GM12891 (cell line): Measurements from ENCODE around the gene RUVBL1.

Source experiments
- PAX5 ChIP-seq: IDR thresholded peaks from 2 replicates; pipeline ENCODE4 v1.6.1; 2011; ENCODE audit warnings: low read length, moderate library complexity, mild to moderate bottlenecking; ENCODE audit not compliant: insufficient read depth, severe bottlenecking
- POLR2A ChIP-seq: IDR thresholded peaks from 2 replicates; pipeline ENCODE4 v1.6.1; 2011; ENCODE audit warnings: low read depth, low read length, control low read depth
- POLR2AphosphoS5 ChIP-seq: IDR thresholded peaks from 2 replicates; pipeline ENCODE4 v1.6.1; 2011; ENCODE audit warnings: low read depth, low read length, control low read depth
- SPI1 ChIP-seq: IDR thresholded peaks from 2 replicates; pipeline ENCODE4 v1.6.1; 2011; ENCODE audit warnings: low read depth, low read length, control low read depth
- TAF1 ChIP-seq: IDR thresholded peaks from 2 replicates; pipeline ENCODE4 v1.6.1; 2011; ENCODE audit warnings: low read depth, low read length, control low read depth

- TF ChIP-seq POLR2AphosphoS5 (no peak), POLR2A (no peak), TAF1 (no peak), PAX5 (no peak), SPI1 (no peak)
Measured at GRCh38 chr3:128094295-128095151, 29.1 kb downstream of the RUVBL1 start.
